Spleen (tissue), 11 donors: Measurements from ENCODE around the gene TSSC4. TPM values are rescaled to one million over a fixed set of nuclear protein-coding genes. Genes with fewer than 3 reads are reported as not detected.

ENCODE experiments used
- DNase-seq: peaks from one replicate; pipeline ENCODE4 v3.0.0-alpha.2; 2020
- H3K27ac ChIP-seq, 8 donors: fragments of 200-600 bp; sonication (generic) in 7 of 8; 1 replicate in 4 of 8; 2 replicates in 4 of 8; pipeline versions ENCODE4 v1.5.0 to v1.8.0; 2016 to 2021; ENCODE audit warnings: inconsistent platforms in 4 of 8, mild to moderate bottlenecking in 4 of 8, moderate library complexity in 1 of 8
- H3K27me3 ChIP-seq, 7 donors: fragments of 200-600 bp; sonication (generic) in 6 of 7; replicated peaks in 1 of 7; 1 replicate in 4 of 7; 2 replicates in 3 of 7; pipeline versions ENCODE4 v1.5.0 to v1.8.0; 2016 to 2021; ENCODE audit warnings: inconsistent platforms in 3 of 7, mild to moderate bottlenecking in 1 of 7
- H3K36me3 ChIP-seq, 6 donors: fragments of 200-600 bp; sonication (generic) in 5 of 6; 1 replicate in 4 of 6; 2 replicates in 2 of 6; pipeline versions ENCODE4 v1.5.0 to v1.8.0; 2016 to 2021; ENCODE audit warnings: inconsistent platforms in 2 of 6
- H3K4me1 ChIP-seq, 6 donors: fragments of 200-600 bp; sonication (generic) in 5 of 6; 1 replicate in 3 of 6; 2 replicates in 3 of 6; pipeline versions ENCODE4 v1.5.0 to v1.8.0; 2016 to 2021; ENCODE audit warnings: inconsistent platforms in 3 of 6
- H3K4me3 ChIP-seq, 8 donors: fragments of 200-600 bp; sonication (generic) in 7 of 8; 1 replicate in 4 of 8; 2 replicates in 4 of 8; pipeline versions ENCODE4 v1.5.0 to v1.8.0; 2016 to 2021; ENCODE audit warnings: inconsistent platforms in 4 of 8, mild to moderate bottlenecking in 4 of 8, moderate library complexity in 2 of 8
- H3K9me3 ChIP-seq, 8 donors: fragments of 200-600 bp; sonication (generic) in 7 of 8; 1 replicate in 4 of 8; 2 replicates in 4 of 8; pipeline versions ENCODE4 v1.5.0 to v1.8.0; 2016 to 2021; ENCODE audit warnings: inconsistent platforms in 4 of 8
- POLR2A ChIP-seq, 3 donors: fragments of 450-650 bp; IDR thresholded peaks; one replicate each; pipeline ENCODE4 v1.5.1; 2017; ENCODE audit warnings: antibody characterized with exemption in 3 of 3, mild to moderate bottlenecking in 1 of 3
- POLR2AphosphoS5 ChIP-seq, 3 donors: sonication (generic); formaldehyde crosslinking; IDR thresholded peaks; one replicate each; pipeline ENCODE4 v1.5.1; 2017; ENCODE audit warnings: antibody characterized with exemption in 3 of 3
- WGBS, 5 donors: extraction: QIAGEN DNeasy Blood & Tissue Kit in 3 of 5; methylation state at CpG; one replicate each; pipeline versions ENCODE4 v1.1.5 to v1.1.7; 2013 to 2018; 5-methylcytosine and 5-hydroxymethylcytosine counted together
- intact Hi-C: fragments of 100-400 bp; cut with DNase I; formaldehyde crosslinking; loops from one replicate; pipeline ENCODE4 v1.15.0; 2023; ENCODE audit warnings: low total_unique reads
- polyA plus RNA-seq, 3 donors: library from polyadenylated mRNA; stranded (reverse); fragments of 200-250 nt; gene quantifications; one replicate each; pipeline ENCODE4 v1.2.1, GENCODE V29; 2013
- total RNA-seq, 7 donors: library from RNA; depleted of rRNA in 3 of 7; stranded (reverse); fragments of >200 nt in 3 of 7; fragmentation: NEBNext Ultra II Directional in 4 of 7; extraction: Animal tissue kit (Norgen Biotek cat#: 25700) in 4 of 7; gene quantifications; one replicate each; pipeline versions ENCODE4 v1.1.0 to v1.2.1, GENCODE V29; 2016 to 2021
- TF ChIP-seq, protein P1 (sequence below), 11 experiments: fragments of 200-600 bp in 7 of 11; fragments of 450-650 bp in 4 of 11; sonication (generic) in 4 of 11; IDR thresholded peaks in 8 of 11; conservative IDR thresholded peaks in 3 of 11; 1 replicate in 7 of 11; 2 replicates in 4 of 11; pipeline versions ENCODE4 v1.4.0 to v1.8.0; 2016 to 2021; ENCODE audit warnings: antibody characterized with exemption in 11 of 11, inconsistent platforms in 4 of 11, mild to moderate bottlenecking in 1 of 11
- donor health status: healthy with polysubstance abuse.
- donor health status: DM: no; HTN: no; CAD: no; lungs with moderate emphysema.
- donor health status: DM: no; HTN: no; CAD: no.
- donor health status: Bipolar disorder and iron deficiency.
- donor health status: healthy.
- donor health status: DM: no; HTN: no; CAD: no.
- donor health status: DM: yes; HTN: yes; CAD: no.

TSSC4 gene
- total and polyA plus RNA-seq, 10 donors, result 28.7 to 94.4 (median 43.7) TPM

DNA sequence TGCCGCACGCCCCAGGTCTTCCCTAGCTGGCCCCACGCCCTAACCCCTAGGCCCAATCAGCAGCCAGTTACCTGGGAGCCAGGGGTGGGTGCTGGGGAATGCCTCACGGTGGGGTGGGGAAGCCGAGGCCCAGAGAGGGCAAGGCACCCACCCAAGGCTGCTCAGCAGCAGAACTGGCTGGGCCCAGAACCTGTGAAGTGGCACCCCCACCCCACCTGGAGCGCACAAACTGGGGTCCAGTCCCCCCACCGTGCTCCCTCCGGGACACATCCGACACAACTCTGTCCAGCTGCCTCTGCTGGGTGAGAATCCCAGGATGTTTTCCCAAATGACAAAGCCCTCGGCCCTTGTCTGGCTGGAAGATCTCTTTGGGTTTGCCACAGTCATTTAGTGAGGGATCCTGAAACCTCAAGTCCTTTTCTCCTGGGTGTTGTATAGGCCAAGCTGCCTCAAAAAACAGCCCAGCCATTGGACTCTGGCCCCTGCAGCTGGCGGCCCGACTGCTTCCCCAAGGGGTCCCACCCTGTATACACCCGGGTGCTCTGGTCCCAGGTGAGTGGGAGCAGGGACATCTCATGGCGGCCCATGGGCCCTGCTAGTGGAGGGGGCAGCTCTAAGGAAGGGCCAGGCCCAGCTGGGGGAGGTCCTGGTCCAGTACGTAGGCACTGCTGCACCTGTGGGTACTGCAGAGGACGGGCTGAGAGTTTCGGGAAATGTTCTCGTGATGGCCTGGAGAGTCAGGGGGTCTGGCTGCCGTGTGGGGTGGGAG, 20.9 kb downstream of the TSSC4 start:
- 63 to 82% (median 81%) methylated on average over 12 to 19 of the region's 19 CpGs for WGBS, 5 donors
- TF ChIP-seq POLR2A (IDR thresholded peaks at IDR 0.05), result no peak
- no peak for TF ChIP-seq POLR2AphosphoS5 (IDR thresholded peaks at IDR 0.05)
- TF ChIP-seq, protein P1, sequence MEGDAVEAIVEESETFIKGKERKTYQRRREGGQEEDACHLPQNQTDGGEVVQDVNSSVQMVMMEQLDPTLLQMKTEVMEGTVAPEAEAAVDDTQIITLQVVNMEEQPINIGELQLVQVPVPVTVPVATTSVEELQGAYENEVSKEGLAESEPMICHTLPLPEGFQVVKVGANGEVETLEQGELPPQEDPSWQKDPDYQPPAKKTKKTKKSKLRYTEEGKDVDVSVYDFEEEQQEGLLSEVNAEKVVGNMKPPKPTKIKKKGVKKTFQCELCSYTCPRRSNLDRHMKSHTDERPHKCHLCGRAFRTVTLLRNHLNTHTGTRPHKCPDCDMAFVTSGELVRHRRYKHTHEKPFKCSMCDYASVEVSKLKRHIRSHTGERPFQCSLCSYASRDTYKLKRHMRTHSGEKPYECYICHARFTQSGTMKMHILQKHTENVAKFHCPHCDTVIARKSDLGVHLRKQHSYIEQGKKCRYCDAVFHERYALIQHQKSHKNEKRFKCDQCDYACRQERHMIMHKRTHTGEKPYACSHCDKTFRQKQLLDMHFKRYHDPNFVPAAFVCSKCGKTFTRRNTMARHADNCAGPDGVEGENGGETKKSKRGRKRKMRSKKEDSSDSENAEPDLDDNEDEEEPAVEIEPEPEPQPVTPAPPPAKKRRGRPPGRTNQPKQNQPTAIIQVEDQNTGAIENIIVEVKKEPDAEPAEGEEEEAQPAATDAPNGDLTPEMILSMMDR (IDR thresholded peaks at IDR 0.05 in 8 of 11, conservative IDR thresholded peaks at IDR 0.05 in 3 of 11), result no peak
- Histone ChIP-seq H3K4me1 (peaks cover 6 to 21% (median 14%) of the 10 kb centered on the region in 6 donors), H3K9me3 (no peaks in the 10 kb centered on the region), H3K27me3 (peaks cover 0 to 38% (median 7%) of the 10 kb centered on the region in 7 donors), H3K27ac (no peak overlapping the region), H3K36me3 (no peaks in the 10 kb centered on the region), H3K4me3 (no peak overlapping the region)
- DNase-seq, result no peak
- intact Hi-C loops, result no loop called here

DNA sequence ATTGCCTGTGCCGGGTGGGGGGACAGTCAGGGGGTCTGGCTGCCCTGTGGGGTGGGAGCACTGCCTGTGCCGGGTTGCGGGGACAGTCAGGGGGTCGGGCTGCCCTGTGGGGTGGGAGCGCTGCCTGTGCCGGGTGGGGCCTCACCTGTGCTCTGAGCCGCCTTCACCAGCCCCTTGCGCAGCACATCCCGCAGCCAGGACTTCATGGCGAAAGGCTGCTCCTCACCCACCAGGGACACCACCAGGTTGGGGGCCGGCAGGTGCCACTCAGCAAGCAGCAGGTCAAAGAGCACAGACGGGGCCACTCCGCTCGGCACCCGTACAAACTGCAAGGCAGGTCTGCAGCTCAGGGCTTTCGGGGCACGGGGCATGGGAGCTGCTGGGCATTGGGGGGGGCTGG, 21.4 kb downstream of the TSSC4 start:
- no peak for DNase-seq
- no peak overlapping the region for H3K4me3 ChIP-seq
- intact Hi-C loops, result no loop called here
- H3K9me3 ChIP-seq, result no peaks in the 10 kb centered on the region
- H3K4me1 ChIP-seq, result peaks cover 6 to 21% (median 14%) of the 10 kb centered on the region in 6 donors
- WGBS, 5 donors, result 83 to 91% (median 88%) methylated on average over 13 to 17 of the region's 17 CpGs
- TF ChIP-seq, protein P1 (IDR thresholded peaks at IDR 0.05 in 8 of 11, conservative IDR thresholded peaks at IDR 0.05 in 3 of 11), result no peak
- no peak for TF ChIP-seq POLR2AphosphoS5 (IDR thresholded peaks at IDR 0.05)
- TF ChIP-seq POLR2A (IDR thresholded peaks at IDR 0.05), result no peak
- peaks cover 0 to 39% (median 9%) of the 10 kb centered on the region in 7 donors for H3K27me3 ChIP-seq
- no peak overlapping the region for H3K27ac ChIP-seq
- no peaks in the 10 kb centered on the region for H3K36me3 ChIP-seq

DNA sequence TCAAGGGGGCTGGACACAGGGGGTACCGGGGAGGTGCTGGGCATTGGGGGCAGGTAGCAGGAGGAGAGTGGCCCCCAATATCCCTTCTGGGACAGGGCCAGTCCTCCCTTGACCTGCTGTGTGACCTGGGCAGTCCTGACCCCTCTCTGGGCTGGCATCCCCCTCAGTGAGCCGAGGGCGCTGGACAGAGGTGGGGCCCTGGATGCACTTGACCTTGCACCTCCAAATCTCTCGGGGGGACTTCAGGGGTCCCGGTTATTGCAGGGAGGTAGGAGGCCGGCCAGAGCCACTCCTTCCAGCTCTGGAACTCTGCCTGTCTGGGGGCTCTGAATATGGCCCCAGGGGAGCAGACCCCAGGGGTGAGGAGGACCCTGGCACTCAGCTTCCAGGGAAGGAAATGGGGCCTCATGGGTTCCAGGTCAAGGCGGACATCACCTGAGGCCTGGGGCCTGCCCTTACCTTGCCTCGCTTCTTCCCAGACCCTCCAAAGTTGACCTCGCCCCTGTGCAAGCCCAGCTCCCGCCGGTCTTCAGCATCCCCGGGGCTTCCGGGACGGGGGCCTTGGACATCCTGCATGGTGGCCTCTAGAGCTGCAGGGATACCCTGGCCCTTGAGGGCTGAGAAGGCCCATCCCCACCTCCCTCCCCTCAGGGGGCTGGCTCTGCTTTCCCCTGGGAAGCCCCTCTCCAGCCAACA, 22.1 kb downstream of the TSSC4 start:
- H3K9me3 ChIP-seq, result no peaks in the 10 kb centered on the region
- peaks cover 6 to 21% (median 14%) of the 10 kb centered on the region in 6 donors for H3K4me1 ChIP-seq
- H3K4me3 ChIP-seq, result no peak overlapping the region
- H3K27me3 ChIP-seq, result peaks cover 0 to 39% (median 9%) of the 10 kb centered on the region in 7 donors
- TF ChIP-seq POLR2AphosphoS5 (IDR thresholded peaks at IDR 0.05), result no peak
- no peak for TF ChIP-seq POLR2A (IDR thresholded peaks at IDR 0.05)
- TF ChIP-seq, protein P1 (IDR thresholded peaks at IDR 0.05 in 8 of 11, conservative IDR thresholded peaks at IDR 0.05 in 3 of 11), result no peak
- 82 to 92% (median 89%) methylated on average over 5 to 14 of the region's 14 CpGs for WGBS, 5 donors
- no peak for DNase-seq
- no peak overlapping the region for H3K27ac ChIP-seq
- intact Hi-C loops, result no loop called here
- no peaks in the 10 kb centered on the region for H3K36me3 ChIP-seq
